H9 (cell line): ENCODE data around the gene TFF1. TPM values are rescaled to one million over a fixed set of nuclear protein-coding genes. Genes with fewer than 3 reads are reported as not detected.

ENCODE experiments used
- DNase-seq: peaks from one replicate; pipeline ENCODE4 v3.0.0-alpha.2; 2017
- H2AFZ ChIP-seq: one replicate; pipeline ENCODE4 v1.6.1; 2013; ENCODE audit warnings: mild to moderate bottlenecking, low read length, control low read depth, moderate library complexity
- H2AK5ac ChIP-seq: 2 replicates; pipeline ENCODE4 v1.6.1; 2013; ENCODE audit warnings: low read length, control low read depth, mixed read lengths; ENCODE audit not compliant: insufficient read length
- H2BK120ac ChIP-seq: one replicate; pipeline ENCODE4 v1.6.1; 2013; ENCODE audit warnings: low read depth, mild to moderate bottlenecking, low read length, control low read depth, inconsistent platforms; ENCODE audit not compliant: poor library complexity, severe bottlenecking
- H2BK12ac ChIP-seq: 2 replicates; pipeline ENCODE4 v1.6.1; 2013; ENCODE audit warnings: low read length, control low read depth, mixed read lengths, low read depth; ENCODE audit not compliant: insufficient read length
- H2BK15ac ChIP-seq: 2 replicates; pipeline ENCODE4 v1.6.1; 2013; ENCODE audit warnings: low read depth, low read length, control low read depth
- H2BK20ac ChIP-seq: one replicate; pipeline ENCODE4 v1.6.1; 2013; ENCODE audit warnings: low read depth, mild to moderate bottlenecking, low read length, control low read depth, inconsistent platforms; ENCODE audit not compliant: poor library complexity, severe bottlenecking
- H2BK5ac ChIP-seq: 2 replicates; pipeline ENCODE4 v1.6.1; 2013; ENCODE audit warnings: low read length, control low read depth, mixed read lengths; ENCODE audit not compliant: insufficient read length
- H3K14ac ChIP-seq: 2 replicates; pipeline ENCODE4 v1.6.1; 2013; ENCODE audit warnings: low read length, control low read depth; ENCODE audit not compliant: insufficient read depth
- H3K18ac ChIP-seq: 2 replicates; pipeline ENCODE4 v1.6.1; 2013; ENCODE audit warnings: low read depth, mild to moderate bottlenecking, mixed read lengths, low read length, control low read depth; ENCODE audit not compliant: insufficient read length
- H3K23ac ChIP-seq: 2 replicates; pipeline ENCODE4 v1.6.1; 2013; ENCODE audit warnings: low read length, control low read depth, mixed read lengths, low read depth; ENCODE audit not compliant: insufficient read length
- H3K23me2 ChIP-seq: 2 replicates; pipeline ENCODE4 v1.6.1; 2013; ENCODE audit warnings: low read depth, mild to moderate bottlenecking, mixed read lengths, low read length, control low read depth; ENCODE audit not compliant: insufficient read length, poor library complexity, severe bottlenecking
- H3K27ac ChIP-seq: 2 replicates; pipeline ENCODE4 v1.5.1; 2013; ENCODE audit warnings: low read length, control low read depth, mixed read lengths, low read depth; ENCODE audit not compliant: insufficient read length
- H3K27me3 ChIP-seq: 2 replicates; pipeline ENCODE4 v1.6.1; 2013; ENCODE audit warnings: low read length, control low read depth, inconsistent platforms; ENCODE audit not compliant: insufficient read depth
- H3K4ac ChIP-seq: 2 replicates; pipeline ENCODE4 v1.6.1; 2013; ENCODE audit warnings: low read depth, mild to moderate bottlenecking, control low read depth, inconsistent platforms, low read length, moderate library complexity
- H3K4me1 ChIP-seq: 2 replicates; pipeline ENCODE4 v1.6.1; 2013; ENCODE audit warnings: low read length, control low read depth, inconsistent platforms; ENCODE audit not compliant: insufficient read depth
- H3K4me2 ChIP-seq: 2 replicates; pipeline ENCODE4 v1.6.1; 2013; ENCODE audit warnings: low read length, control low read depth, mixed read lengths; ENCODE audit not compliant: insufficient read length, insufficient read depth
- H3K56ac ChIP-seq: 2 replicates; pipeline ENCODE4 v1.6.1; 2013; ENCODE audit warnings: low read depth, mild to moderate bottlenecking, mixed read lengths, low read length, control low read depth; ENCODE audit not compliant: insufficient read length
- H3K79me1 ChIP-seq: 2 replicates; pipeline ENCODE4 v1.6.1; 2013; ENCODE audit warnings: low read depth, mild to moderate bottlenecking, moderate library complexity, low read length, control low read depth, inconsistent platforms; ENCODE audit not compliant: insufficient read depth, poor library complexity, severe bottlenecking
- H3K79me2 ChIP-seq: 2 replicates; pipeline ENCODE4 v1.6.1; 2013; ENCODE audit warnings: low read length, control low read depth, inconsistent platforms; ENCODE audit not compliant: insufficient read depth
- H3K9ac ChIP-seq: 2 replicates; pipeline ENCODE4 v1.6.1; 2013; ENCODE audit warnings: low read length, control low read depth, mixed read lengths; ENCODE audit not compliant: insufficient read length; ENCODE audit errors: extremely low read depth
- H3K9me3 ChIP-seq: one replicate; pipeline ENCODE4 v1.6.1; 2013; ENCODE audit warnings: low read depth, low read length, inconsistent platforms; ENCODE audit not compliant: control insufficient read depth
- H3T11ph ChIP-seq: one replicate; pipeline ENCODE4 v1.6.1; 2013; ENCODE audit warnings: mild to moderate bottlenecking, low read length, control low read depth, inconsistent platforms
- H4K20me1 ChIP-seq: one replicate; pipeline ENCODE4 v1.6.1; 2013; ENCODE audit not compliant: control insufficient read depth, insufficient read length, insufficient read depth
- H4K5ac ChIP-seq: 2 replicates; pipeline ENCODE4 v1.6.1; 2013; ENCODE audit warnings: low read depth, mild to moderate bottlenecking, mixed read lengths, low read length, control low read depth; ENCODE audit not compliant: insufficient read length
- H4K8ac ChIP-seq: replicated peaks from 2 replicates; pipeline ENCODE4 v1.6.1; 2013; ENCODE audit warnings: low read length, control low read depth, mixed read lengths, low read depth; ENCODE audit not compliant: insufficient read length
- H4K91ac ChIP-seq: 2 replicates; pipeline ENCODE4 v1.6.1; 2013; ENCODE audit warnings: low read depth, mild to moderate bottlenecking, moderate library complexity, mixed read lengths, low read length, control low read depth; ENCODE audit not compliant: insufficient read length
- H3K27ac Mint-ChIP-seq, 3 experiments: 2 replicates in 2 of 3; 3 replicates in 1 of 3; pipeline ENCODE4 v1.8.0; 2020 to 2021; ENCODE audit warnings: mixed read lengths in 3 of 3, mild to moderate bottlenecking in 1 of 3, moderate library complexity in 1 of 3
- H3K27me3 Mint-ChIP-seq: 2 replicates; pipeline ENCODE4 v1.8.0; 2021; ENCODE audit warnings: low read depth, mild to moderate bottlenecking, moderate library complexity, mixed read lengths
- H3K36me3 Mint-ChIP-seq, 3 experiments: 2 replicates in 2 of 3; 3 replicates in 1 of 3; pipeline ENCODE4 v1.8.0; 2020 to 2021; ENCODE audit warnings: low read depth in 3 of 3, mixed read lengths in 3 of 3; ENCODE audit not compliant: insufficient read depth in 1 of 3
- H3K4me1 Mint-ChIP-seq, 2 experiments: 2 replicates each; pipeline ENCODE4 v1.8.0; 2020; ENCODE audit warnings: mixed read lengths in 2 of 2
- H3K4me3 Mint-ChIP-seq, 2 experiments: 2 replicates in 1 of 2; 3 replicates in 1 of 2; pipeline ENCODE4 v1.8.0; 2020 to 2021; ENCODE audit warnings: mild to moderate bottlenecking in 2 of 2, mixed read lengths in 2 of 2, moderate library complexity in 1 of 2
- H3K9me3 Mint-ChIP-seq, 2 experiments: 2 replicates in 1 of 2; 3 replicates in 1 of 2; pipeline ENCODE4 v1.8.0; 2020; ENCODE audit warnings: mild to moderate bottlenecking in 2 of 2, mixed read lengths in 2 of 2, moderate library complexity in 1 of 2
- CTCF ChIP-seq: fragments of 200-600 bp; sonication (generic); conservative IDR thresholded peaks from 3 replicates; pipeline ENCODE4 v1.8.0; 2021; ENCODE audit warnings: antibody characterized with exemption, mild to moderate bottlenecking
- WGBS: extraction: QIAGEN DNeasy Blood & Tissue Kit; methylation state at CpG from one replicate; pipeline ENCODE4 v1.1.7; 2013; ENCODE audit warnings: missing lambda C conversion rate, low lambda C conversion rate, mixed read lengths; ENCODE audit not compliant: insufficient read length; ENCODE audit errors: extremely low coverage; 5-methylcytosine and 5-hydroxymethylcytosine counted together
- total RNA-seq: library from RNA; stranded (reverse); gene quantifications from 2 replicates; pipeline ENCODE4 v1.2.1, GENCODE V29; 2021

Gene TFF1
- total RNA-seq, 1 experiment from 2014 or later: not detected

- Histone ChIP-seq H3K79me1 (no peaks in the 10 kb centered on the region), H3K56ac (no peak overlapping the region), H3K4ac (no peak overlapping the region), H2AFZ (no peak overlapping the region), H2AK5ac (no peak overlapping the region), H3T11ph (no peak overlapping the region), H4K91ac (no peak overlapping the region), H3K9ac (no peak overlapping the region), H2BK5ac (no peak overlapping the region), H3K27me3 (no peaks in the 10 kb centered on the region), H3K79me2 (no peaks in the 10 kb centered on the region), H2BK120ac (no peak overlapping the region), H3K18ac (no peak overlapping the region), H4K8ac (no peak overlapping the region), H2BK20ac (no peak overlapping the region), H4K20me1 (no peaks in the 10 kb centered on the region), H3K4me2 (no peak overlapping the region), H2BK12ac (no peak overlapping the region), H3K9me3 (no peaks in the 10 kb centered on the region), H3K23me2 (no peaks in the 10 kb centered on the region), H3K27ac (no peak overlapping the region), H2BK15ac (no peak overlapping the region), H3K14ac (no peak overlapping the region), H3K4me1 (0 out of 2 replicates have a peak, but pooled peaks cover 1% of the 10 kb centered on the region), H3K23ac (no peak overlapping the region), H4K5ac (no peak overlapping the region)
- peaks cover 2% of the 10 kb centered on the region for H3K27me3 Mint-ChIP-seq
- peaks cover 0 to 4% of the 10 kb centered on the region in 2 experiments; a peak in 1 of 4 replicates for H3K4me1 Mint-ChIP-seq
- no peaks in the 10 kb centered on the region for H3K36me3 Mint-ChIP-seq
- no CpG with 5 or more reads among the region's 6 CpGs for WGBS
- H3K9me3 Mint-ChIP-seq: no peaks in the 10 kb centered on the region
- H3K4me3 Mint-ChIP-seq: no peak overlapping the region
- H3K27ac Mint-ChIP-seq: 0 out of 7 replicates have a peak overlapping the region, but pooled peaks of 1 of the 3 experiments have one; percentile 60
- DNase-seq: no peak
- no peak for TF ChIP-seq CTCF
Observed at GRCh38 chr21:42343556-42343955, 22.8 kb downstream of the TFF1 start.
